GM18502 (cell line): ENCODE measurements around the gene KCNA5.

Experiments
- ATAC-seq: cut with Tn5 transposase; IDR thresholded peaks from one replicate; pipeline ENCODE4 v1.9.1; 2021; ENCODE audit warnings: mild to moderate bottlenecking; ENCODE audit not compliant: unreplicated experiment, poor library complexity

KCNA5 gene

DNA sequence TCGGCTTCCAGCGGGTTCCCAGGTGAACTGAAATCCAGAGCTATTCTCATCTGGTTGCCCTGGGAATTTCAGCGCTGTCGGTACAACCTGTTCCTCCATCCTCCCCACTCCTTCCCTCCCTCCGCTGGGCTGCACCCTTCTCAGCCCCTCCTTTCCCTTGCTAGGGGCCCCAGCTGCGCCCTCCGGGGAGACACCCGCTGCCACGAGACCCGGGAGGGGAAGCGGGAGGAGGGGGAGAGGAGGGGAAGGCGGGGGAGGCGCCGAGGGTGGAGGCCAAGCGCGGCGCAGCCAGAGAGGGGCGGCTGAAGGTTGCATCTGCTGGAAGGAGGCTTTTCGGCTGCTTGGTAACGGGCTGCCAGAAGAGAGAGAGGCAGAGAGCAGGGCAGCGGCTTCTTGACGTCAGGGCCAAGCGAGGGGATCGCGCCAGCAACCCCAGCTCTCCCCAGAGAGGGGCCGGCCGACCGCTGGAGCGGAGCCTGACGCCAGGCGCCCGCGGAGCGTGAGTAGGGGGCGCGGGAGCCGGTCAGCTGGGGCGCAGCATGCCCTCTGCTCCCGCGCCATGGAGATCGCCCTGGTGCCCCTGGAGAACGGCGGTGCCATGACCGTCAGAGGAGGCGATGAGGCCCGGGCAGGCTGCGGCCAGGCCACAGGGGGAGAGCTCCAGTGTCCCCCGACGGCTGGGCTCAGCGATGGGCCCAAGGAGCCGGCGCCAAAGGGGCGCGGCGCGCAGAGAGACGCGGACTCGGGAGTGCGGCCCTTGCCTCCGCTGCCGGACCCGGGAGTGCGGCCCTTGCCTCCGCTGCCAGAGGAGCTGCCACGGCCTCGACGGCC is at the start of gene KCNA5:
KCNA5 (plus strand) TSS at position 291 of the 831 bp plus-strand sequence; CDS start at position 560, 269 bp downstream.
- no peak for ATAC-seq

DNA sequence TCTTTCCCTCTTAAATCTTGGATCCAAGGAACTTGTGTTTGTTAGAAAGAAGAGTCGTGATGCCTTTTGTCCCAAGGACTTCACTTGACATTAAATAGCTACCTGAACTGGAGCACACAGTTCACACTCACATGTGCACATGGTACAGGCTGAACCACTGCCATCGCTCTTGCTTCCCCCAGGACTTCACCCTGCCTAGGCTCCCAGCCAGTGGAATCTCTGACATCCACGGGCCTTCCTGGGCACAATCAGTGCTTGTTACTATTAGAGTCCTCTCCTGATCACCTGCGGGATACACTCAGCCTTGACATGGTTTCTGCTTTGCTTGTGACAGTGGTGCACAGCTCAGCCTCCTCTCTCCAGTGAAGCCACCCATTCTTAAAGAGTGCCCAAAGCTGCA is 49.1 kb upstream of the KCNA5 start:
- no peak for ATAC-seq

DNA sequence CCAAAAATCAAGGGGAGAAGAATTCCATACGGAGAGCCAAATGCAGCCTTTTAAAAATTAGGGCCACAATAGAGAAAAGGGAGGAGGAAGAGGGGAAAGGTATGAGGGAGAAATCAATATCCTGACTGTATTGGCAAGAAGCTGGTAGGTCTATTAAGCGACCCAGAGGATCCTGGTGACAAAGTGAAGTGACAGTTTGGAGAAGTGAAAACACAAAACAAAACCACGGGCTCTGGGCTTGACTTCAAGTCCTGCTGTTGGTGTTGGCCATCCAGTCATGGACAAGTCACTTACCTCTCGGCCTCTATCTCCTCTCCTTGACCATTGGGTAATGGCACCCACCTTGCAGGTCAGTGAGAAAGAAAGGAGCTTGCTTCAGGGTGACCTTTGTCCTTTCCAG is 47.0 kb upstream of the KCNA5 start:
- ATAC-seq: no peak

DNA sequence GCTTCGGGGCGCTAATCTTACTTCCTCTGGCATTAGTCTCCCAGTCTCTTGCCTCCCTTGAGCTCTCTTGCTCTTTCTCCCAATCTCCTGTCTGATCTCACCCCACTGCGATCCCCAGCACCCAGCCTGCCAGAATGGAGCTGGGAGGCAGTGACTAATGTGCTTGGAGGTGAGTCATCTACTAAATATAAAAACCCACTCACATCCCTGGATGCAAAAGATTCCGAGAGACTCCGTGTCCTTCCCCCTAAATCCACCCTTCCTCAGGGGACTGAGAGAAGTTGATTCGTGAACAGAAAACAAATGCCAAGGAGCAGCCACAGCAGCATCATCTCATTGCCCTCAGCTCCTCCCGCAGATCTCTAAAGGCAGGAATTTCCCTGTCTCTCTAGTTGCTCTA is 45.7 kb upstream of the KCNA5 start:
- no peak for ATAC-seq

DNA sequence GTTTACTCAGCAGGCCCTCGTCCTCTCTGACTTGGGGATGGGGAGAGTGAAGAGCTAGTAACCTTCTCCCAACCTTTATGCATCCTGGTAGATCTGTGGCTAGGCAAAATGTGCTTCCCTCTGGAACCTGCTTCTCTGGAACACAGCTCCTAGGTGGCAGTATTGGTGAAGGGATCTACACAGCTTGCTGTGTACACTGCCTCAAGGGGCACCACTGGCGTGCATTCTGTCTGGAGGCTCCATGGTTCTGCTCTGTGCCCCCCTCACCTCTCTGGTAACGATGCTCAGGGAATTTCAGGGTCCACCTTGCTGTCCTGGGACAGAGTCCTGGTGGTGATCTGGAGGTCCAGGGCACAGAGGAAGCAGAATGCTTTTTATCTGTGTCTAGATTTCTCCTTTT is 43.5 kb upstream of the KCNA5 start:
- ATAC-seq: no peak

DNA sequence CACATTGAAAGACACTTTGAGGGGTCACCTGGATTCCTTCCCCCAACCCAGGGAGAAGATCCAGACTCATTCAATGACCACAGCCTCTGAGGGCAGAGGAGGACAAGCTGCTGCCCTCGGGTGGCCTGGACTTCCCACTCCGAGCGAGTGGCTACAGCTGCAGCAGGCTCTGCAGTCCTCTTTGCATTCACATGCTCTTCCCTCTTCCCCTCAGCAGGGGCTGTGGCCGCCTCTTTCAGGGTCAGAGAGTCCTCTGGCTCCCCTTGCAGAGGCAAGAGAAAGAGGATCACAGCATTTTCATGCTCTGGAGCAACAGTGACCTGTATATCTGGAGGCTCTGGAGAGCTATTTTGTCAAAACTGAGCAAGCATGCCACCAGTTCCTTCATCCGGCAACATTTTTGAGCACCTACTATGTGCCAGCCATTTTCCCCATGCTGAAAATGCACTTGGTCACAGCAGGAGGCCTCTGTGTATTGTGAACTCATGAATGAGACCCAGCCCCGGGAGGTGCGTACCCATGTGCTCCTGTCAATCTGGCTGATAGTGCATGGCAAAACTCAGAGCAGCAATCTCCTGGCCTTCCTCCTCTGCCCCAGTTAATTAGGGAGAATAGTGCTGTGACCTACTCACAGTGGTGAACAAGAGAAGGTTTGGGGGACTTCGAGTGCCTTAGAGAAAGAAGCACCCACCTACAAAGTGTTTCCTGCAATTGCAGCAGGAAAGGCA is 42.9 kb upstream of the KCNA5 start:
- no peak for ATAC-seq

DNA sequence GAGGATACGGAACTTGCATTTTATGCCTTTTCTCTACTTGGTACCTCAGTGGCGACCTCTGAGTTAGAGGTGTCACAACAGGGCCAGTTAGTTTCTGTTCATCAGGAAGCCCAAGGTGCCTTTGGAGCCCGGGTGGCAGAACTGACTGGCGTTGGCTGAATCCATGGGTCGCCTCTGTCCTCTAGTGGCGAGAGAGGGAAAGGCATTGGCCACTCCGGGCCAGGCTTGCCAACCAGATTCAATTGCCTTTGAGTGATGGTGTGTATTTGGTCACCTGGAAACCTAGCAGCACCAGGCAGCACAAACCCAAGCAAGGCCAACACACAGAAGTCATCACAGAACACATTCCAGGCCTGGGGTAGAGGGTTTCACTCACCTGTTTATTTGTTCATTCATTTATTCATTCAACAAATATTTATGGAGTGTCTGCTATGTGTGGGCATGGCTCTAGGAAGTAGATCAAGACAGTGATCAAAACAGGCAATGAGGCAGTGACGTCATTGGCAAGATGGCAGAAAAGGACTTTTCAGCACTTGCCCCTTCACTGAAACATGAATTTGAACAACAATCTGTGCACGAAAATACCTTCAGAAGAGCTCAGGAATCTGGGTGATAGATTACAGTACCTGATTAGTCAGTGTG is 40.5 kb upstream of the KCNA5 start:
- ATAC-seq: no peak

DNA sequence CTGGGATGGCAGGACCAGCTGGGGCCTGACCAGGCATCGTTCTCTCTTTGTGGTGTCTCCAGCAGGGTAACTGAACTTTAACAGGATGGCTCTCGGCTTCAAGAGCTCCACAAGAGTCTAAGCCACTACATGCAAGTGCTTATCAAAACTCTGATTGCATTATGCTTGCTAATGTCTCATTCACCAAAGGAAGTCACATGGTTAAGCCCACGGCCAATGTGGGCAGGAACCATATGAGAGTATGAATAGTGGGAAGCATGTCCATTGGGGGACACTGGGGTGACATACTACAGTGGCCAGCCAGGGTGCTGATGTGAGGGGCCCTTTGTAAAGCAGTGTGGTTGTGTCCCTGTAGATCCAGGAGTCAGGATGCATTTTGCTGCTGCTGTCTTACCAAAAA is 35.0 kb upstream of the KCNA5 start:
- ATAC-seq: no peak

DNA sequence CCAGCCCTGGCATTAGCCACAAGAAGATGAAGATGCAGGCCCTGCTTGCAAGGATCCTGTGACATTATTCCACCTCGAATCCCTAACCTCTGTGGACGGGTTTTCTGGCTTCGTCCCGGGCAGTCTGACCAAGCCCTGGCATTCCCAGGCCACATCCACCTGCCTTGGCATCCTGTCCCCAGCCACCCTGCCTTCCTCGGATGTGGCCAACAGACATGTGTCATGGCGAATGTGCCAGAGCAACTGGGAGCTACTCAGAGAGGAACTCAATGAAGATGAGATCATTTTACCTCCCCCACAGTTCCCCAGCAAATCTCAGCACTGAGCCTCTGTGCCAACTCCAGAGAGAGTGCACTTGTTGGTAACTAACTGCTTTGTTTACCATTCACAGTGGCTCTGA is 33.5 kb upstream of the KCNA5 start:
- no peak for ATAC-seq

DNA sequence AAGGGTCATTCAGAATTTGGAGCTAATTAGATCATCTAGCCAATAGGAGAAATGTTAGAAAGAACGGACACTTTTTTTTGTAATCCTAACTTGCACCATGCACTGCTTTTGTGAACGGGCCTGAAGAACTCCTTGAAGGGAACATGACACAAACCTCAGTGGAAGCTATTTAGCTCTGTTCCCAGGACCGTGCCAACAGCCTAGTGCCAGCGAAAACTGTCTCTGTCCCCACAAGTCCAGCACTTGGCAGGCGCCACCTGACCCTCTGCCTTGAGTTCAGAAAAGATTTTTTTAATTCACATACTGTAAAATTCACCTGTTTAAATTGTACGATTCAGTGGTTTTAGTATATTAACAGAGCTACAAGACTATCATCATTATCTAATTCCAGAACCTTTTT is 31.3 kb upstream of the KCNA5 start:
- ATAC-seq: no peak

DNA sequence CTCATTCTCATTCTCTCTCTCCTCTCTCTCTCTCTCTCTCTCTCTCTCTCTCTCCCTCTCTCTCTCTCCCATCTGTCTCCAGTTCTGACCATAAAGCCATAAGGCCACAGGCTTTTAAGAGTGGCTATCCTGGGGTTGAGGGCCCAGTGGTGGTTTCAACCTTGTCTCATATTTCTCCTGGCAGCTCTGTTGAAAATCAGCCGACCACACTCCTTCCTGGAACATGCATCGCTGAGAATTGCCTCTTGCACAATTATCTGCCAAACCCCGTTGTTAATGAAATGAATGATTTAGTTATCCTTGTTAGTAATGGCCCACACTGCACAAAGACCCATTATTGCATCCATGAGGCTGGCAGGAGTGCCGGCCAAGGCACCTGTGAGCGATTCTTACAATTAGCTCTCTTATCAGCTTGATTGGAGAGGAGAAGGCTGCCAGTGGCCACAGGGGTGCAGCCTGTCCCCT is 30.4 kb upstream of the KCNA5 start:
- no peak for ATAC-seq

DNA sequence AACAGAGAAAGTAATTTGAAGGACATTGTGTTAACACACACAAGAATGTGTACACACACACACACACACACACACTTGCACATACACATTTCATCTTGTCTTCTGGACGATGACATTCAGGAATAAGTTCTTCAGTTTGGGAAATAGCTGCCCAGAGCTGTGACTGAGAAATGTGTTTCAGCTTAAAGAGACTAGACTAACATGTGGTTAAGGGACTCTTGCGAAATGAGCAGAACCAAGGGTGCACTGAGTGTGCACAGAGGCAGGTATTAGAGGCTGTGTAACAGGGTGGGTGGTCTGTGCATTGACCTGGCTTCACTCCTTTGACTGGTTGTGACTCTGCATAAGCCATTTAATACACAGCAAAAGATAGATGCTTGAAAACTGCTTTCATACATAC is 29.4 kb upstream of the KCNA5 start:
- ATAC-seq: no peak

DNA sequence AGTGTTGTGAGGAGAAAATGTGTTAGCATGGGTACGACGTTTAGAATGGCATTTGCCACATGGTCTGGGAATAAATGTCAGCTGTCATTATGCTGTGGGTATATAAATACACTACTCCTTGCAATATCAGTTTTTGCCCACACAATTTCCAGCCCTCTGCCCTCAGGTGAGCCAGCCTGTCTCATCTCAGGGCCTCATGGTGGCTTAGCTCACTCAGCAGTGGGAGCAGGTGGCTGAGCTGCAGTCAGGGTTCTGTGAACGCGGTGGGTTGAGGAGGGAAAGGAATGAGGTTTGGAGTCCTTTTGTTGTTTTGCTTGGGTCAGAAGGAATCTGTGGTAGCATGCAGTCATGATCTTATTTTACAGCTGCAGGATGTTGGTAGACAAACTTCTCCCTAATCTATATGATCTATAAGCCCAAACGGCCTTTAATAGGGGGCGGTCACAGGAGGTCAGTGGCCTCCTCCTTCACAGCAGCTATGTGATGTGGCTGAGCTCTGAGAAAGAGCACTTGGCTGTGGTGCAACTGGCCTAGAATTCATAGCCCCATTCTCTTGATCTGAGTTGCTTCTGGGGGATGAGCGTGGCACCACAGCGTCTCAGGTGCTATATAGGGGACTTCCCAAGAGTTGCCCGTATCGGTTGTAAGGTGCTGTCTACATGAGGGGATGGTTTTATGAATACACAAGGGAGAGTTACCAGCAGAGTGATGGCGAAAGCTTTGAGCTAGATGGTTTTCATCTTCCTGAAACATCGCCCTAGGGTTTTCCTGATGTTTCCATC is 27.8 kb upstream of the KCNA5 start:
- ATAC-seq: no peak

DNA sequence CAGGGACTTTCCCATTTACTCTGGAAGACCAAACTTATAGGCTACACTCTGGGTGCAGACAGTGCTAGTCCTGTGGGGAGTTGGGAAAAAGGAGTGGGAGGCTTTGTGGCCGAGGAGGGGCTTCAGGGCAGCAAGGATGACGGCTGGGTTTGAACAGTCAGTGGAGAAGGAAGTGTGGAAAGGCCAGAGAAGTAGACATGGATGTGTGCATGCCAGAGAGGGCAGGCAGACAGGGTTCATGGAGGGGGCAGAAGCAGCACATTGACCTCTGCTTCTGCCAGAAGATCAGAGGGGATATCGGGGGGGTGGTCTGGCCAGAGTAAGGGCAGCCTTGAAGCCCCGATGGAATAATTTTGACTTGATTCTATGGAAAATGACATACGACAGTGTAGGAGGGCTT is 27.2 kb upstream of the KCNA5 start:
- no peak for ATAC-seq

DNA sequence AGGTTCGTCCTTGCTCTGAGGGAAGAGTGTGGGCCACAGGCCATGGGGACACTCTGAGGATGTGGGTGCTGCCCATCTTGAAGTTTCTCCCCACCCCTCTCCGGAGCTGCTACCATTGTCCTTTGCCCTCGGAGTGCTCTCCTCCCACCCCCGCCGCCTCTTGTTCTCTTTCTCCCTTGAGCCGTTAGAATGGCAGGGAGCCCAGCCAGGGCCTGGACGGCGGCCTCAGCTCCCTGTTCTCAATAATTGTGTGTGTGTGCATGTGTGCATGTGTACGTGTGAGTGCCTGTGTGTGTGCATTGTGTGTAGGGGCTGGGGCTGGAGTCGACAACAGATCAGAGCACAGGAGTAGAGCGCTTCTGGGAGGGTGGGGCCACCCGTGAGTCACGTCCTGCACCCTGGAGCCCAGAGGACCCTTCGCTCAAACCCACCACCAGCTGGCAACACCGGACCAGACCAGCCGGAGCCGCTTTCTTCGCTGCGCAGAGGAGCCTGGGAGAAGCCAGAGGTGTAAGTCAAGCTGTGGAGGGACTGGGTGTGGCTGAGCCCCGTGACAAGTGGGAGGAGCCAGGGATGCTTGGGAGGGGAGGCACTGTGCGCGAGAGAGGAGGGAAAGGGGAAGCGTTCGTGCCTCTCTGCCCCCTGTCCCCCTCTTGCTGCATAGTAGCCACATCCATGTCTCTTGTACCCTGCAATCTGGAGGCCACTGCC is 25.9 kb upstream of the KCNA5 start:
- ATAC-seq: no peak

DNA sequence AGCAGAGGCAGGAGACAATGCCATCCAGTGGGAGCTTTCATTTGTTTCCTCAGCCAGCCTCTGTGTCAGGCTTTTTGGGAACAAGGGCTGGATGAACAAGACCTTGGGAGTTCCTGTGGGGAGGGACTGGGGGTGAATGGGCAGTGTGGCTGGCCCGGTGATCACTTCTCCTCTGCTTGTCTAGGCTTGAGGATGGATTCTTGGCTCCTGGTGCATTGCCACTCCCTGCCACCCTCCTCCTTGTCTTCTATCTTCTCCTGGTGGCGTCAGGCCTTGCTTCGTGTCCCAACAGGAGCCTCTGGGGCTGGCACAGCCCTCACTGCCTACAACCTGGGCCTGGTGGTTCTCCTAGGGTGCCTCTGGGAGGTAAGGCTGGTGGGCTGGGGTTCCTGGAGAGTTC is 25.0 kb upstream of the KCNA5 start:
- no peak for ATAC-seq

DNA sequence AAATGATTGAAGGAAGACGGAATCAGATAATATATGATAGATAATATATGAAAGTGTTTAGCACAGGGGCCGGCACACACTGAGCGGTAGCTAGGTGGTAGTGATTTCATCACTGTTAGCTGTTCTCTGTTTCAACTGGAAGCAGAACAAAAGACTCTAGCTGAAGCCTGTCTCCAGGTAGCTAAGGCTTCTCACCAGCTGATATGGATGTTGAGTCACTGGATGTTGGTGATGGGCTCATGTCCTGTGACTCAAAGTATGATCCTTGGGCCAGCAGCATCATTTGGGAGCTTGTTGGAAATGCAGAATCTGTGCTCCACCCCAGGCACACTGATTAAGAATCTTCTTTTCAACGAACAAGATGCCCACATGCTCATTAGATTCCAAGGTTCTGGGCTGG is 21.7 kb upstream of the KCNA5 start:
- ATAC-seq: no peak

DNA sequence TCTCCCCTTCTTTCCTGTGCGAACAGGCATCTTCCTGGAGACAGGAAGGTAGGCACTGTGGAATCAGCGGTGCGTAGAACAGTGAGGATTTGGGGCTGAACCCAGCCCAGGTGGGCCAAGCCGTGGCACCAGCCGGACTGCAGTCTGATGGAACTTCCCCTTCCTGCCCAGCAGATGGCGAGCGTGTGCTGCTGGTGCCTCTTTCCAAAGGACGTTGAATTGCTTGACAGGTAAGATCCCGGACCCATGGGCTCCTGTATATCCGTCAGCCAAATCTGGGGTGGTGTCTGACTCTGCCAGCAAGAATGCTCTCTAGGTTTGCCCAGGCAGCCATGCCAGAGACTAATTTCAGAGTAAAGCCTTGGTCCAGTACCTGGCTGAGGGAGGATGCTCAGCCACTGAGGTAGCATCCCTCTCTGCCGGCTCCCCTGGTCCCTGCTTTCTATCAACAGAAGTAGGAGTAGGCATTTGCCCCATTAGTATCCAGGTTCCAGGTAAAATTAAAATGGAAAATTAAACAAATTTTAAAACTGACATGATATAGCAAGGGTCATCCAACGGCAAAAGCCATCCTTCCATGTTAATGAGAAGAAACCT is 21.1 kb upstream of the KCNA5 start:
- no peak for ATAC-seq

DNA sequence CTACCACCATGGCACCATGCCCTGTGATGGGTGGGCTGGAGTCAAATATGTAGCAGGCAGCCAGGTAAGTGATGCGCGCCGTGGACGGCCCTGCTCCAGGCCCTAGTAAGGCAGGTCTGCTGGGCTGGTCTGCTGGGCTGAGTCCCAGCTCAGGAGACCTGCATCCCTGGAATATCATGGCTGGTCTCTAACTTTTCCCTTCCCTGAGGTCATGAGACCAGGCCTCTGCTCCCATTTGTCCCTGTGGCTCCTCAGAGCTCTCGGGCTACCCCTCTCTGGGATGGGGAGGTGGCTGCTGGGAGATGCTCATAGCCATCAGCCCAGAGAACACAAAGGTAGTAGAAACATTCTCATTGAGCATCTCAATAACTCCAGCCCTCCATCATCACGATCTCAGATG is 19.8 kb upstream of the KCNA5 start:
- no peak for ATAC-seq
